Endothelial cell of umbilical vein (primary cell): ENCODE measurements around the gene B4GALT6.

Source experiments
- EZH2 ChIP-seq: IDR thresholded peaks from 2 replicates; pipeline ENCODE4 v1.6.1; 2012; ENCODE audit warnings: borderline replicate concordance, low read depth, mild to moderate bottlenecking, moderate library complexity, low read length, inconsistent platforms; ENCODE audit not compliant: severe bottlenecking
- GATA2 ChIP-seq: IDR thresholded peaks from 2 replicates; pipeline ENCODE4 v1.7.0; 2011; ENCODE audit warnings: low read depth, mild to moderate bottlenecking, moderate library complexity, mixed read lengths, low read length; ENCODE audit not compliant: insufficient read length, insufficient read depth
- JUN ChIP-seq: IDR thresholded peaks from 2 replicates; pipeline ENCODE4 v1.6.1; 2011; ENCODE audit warnings: borderline replicate concordance, low read depth; ENCODE audit not compliant: insufficient read length, insufficient read depth
- POLR2A ChIP-seq: IDR thresholded peaks from 2 replicates; pipeline ENCODE4 v1.6.1; 2012; ENCODE audit warnings: low read depth, mild to moderate bottlenecking, control low read depth, low read length
- POLR2AphosphoS5 ChIP-seq: IDR thresholded peaks from 2 replicates; pipeline ENCODE4 v1.6.1; 2012; ENCODE audit warnings: low read depth, mild to moderate bottlenecking, control low read depth, low read length, moderate library complexity; ENCODE audit not compliant: insufficient read depth
- TF ChIP-seq, protein P1 (sequence below), 2 donors: IDR thresholded peaks; 1 replicate in 1 of 2; 2 replicates in 1 of 2; pipeline ENCODE4 v1.5.1; 2011; ENCODE audit warnings: low read length in 2 of 2, mild to moderate bottlenecking in 2 of 2, moderate library complexity in 2 of 2, control low read depth in 1 of 2, inconsistent platforms in 1 of 2, low read depth in 1 of 2; ENCODE audit not compliant: insufficient read depth in 1 of 2; ENCODE audit errors: extremely low read depth in 1 of 2

DNA sequence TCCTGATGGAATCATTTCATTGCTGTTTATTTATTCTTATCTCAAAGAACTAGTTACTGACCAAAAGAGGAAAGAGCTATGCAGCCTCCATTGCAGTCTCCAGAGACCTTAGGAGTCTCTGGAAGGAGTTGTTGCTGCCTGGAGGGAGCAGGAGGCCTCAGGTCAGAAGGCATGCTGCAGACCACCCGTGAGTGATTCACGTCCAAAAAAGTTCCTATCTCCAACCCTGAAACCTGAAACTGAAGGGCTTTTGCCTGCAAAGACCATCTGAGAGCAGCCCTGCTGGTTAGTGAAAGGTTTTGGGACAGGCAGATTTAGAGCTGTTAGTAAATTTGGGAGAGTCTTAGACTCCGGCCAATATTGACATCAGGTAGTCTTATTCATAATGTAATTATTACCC lies 47.2 kb upstream of the B4GALT6 start:
- TF ChIP-seq EZH2 (no peak), POLR2A (no peak), POLR2AphosphoS5 (no peak), JUN (no peak), GATA2 (no peak)
- TF ChIP-seq, protein P1, sequence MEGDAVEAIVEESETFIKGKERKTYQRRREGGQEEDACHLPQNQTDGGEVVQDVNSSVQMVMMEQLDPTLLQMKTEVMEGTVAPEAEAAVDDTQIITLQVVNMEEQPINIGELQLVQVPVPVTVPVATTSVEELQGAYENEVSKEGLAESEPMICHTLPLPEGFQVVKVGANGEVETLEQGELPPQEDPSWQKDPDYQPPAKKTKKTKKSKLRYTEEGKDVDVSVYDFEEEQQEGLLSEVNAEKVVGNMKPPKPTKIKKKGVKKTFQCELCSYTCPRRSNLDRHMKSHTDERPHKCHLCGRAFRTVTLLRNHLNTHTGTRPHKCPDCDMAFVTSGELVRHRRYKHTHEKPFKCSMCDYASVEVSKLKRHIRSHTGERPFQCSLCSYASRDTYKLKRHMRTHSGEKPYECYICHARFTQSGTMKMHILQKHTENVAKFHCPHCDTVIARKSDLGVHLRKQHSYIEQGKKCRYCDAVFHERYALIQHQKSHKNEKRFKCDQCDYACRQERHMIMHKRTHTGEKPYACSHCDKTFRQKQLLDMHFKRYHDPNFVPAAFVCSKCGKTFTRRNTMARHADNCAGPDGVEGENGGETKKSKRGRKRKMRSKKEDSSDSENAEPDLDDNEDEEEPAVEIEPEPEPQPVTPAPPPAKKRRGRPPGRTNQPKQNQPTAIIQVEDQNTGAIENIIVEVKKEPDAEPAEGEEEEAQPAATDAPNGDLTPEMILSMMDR (IDR thresholded peaks at IDR 0.05; ENCODE audit: extremely low read depth in 1 of 2, insufficient read depth in 1 of 2, low read depth in 1 of 2, low read length in 2 of 2), result no peak
